Stimulated activated CD4-positive, alpha-beta T cell treated with anti-CD3 and anti-CD28 coated beads, TNF-alpha, amount 100 ng/mL, for 48 hours (primary cell): ENCODE data around the gene TMEM9.
"Not testable (repeated sequence)": the region's sequence is repeated elsewhere in the genome, so short reads cannot be mapped to it uniquely, and the experiment has no call there.

ENCODE experiments used
- DNase-seq, 3 donors: peaks; one replicate each; pipeline ENCODE4 v3.0.0-alpha.2; 2020; ENCODE audit warnings: low read depth in 3 of 3

The TMEM9 gene

GRCh38 chr1:201173736-201174135, 19.5 kb upstream of the TMEM9 start:
- no peak for DNase-seq

GRCh38 chr1:201172999-201173610, 18.8 kb upstream of the TMEM9 start:
- no peak for DNase-seq

- no peak for DNase-seq
Measured at GRCh38 chr1:201172326-201172725, 18.1 kb upstream of the TMEM9 start.

- peak; percentile 44 to 71 (median 50) for DNase-seq
Measured at GRCh38 chr1:201171063-201172036, 17.1 kb upstream of the TMEM9 start.

GRCh38 chr1:201170533-201171062, 16.3 kb upstream of the TMEM9 start:
- peak; percentile 66 to 79 (median 76) for DNase-seq

GRCh38 chr1:201169971-201170532, 15.8 kb upstream of the TMEM9 start:
- no peak for DNase-seq

GRCh38 chr1:201169203-201169602, 14.9 kb upstream of the TMEM9 start:
- no peak for DNase-seq

GRCh38 chr1:201167041-201167991, 13.0 kb upstream of the TMEM9 start:
- DNase-seq: no peak

- no peak for DNase-seq
Measured at GRCh38 chr1:201164645-201165044, 10.4 kb upstream of the TMEM9 start.

- no peak for DNase-seq
Measured at GRCh38 chr1:201163707-201164106, 9.4 kb upstream of the TMEM9 start.

GRCh38 chr1:201163036-201163435, 8.8 kb upstream of the TMEM9 start:
- DNase-seq: not testable (repeated sequence)

GRCh38 chr1:201157949-201158348, 3.7 kb upstream of the TMEM9 start:
- no peak for DNase-seq

GRCh38 chr1:201156819-201157218, 2.5 kb upstream of the TMEM9 start:
- DNase-seq: no peak

- DNase-seq: no peak
Measured at GRCh38 chr1:201156346-201156745, 2.1 kb upstream of the TMEM9 start.

- DNase-seq: no peak
Measured at GRCh38 chr1:201155354-201155753, 1.1 kb upstream of the TMEM9 start.

GRCh38 chr1:201153474-201154388, 543 bp downstream of the TMEM9 start:
- no peak for DNase-seq

- DNase-seq: no peak
Measured at GRCh38 chr1:201149400-201149799, 4.9 kb downstream of the TMEM9 start.

GRCh38 chr1:201147396-201148015, 6.8 kb downstream of the TMEM9 start:
- no peak for DNase-seq

- no peak for DNase-seq
Measured at GRCh38 chr1:201146626-201147390, 7.5 kb downstream of the TMEM9 start.
